ENCODE measurements around the gene APBB3.

DNA sequence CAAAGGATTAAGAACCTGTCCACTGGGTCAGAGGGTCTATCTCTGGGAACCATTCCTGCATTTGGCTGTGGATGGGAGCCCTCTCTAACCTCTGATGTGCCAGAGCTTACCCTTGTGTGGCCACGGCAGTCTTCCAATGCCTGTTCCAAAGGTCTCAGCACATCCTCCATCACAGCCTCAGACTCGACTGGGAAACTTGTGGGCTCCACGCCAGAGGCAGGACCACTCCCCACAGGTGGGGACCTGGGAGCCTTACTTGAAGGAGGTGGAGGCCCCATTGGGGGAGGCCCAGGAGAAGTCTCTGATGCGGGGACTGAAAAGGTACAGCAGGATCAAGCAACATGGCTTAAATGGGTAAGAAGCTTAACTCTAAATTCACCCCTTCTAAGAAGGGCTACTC is 12.5 kb downstream of the APBB3 start:
- TF ChIP-seq EZH2 (IDR thresholded peaks at IDR 0.05; ENCODE audit: insufficient read depth, poor library complexity, severe bottlenecking) (no peak), EZH2phosphoT487 (IDR thresholded peaks at IDR 0.05; ENCODE audit: insufficient read depth, low read depth) (no peak)
